ENCODE data around the gene EGFLAM. TPM values are rescaled to one million over a fixed set of nuclear protein-coding genes. Genes with fewer than 3 reads are reported as not detected.

EGFLAM gene
- total RNA-seq, 4 donors from 2014 or later = 21.8 to 194 (median 46.7) TPM

DNA sequence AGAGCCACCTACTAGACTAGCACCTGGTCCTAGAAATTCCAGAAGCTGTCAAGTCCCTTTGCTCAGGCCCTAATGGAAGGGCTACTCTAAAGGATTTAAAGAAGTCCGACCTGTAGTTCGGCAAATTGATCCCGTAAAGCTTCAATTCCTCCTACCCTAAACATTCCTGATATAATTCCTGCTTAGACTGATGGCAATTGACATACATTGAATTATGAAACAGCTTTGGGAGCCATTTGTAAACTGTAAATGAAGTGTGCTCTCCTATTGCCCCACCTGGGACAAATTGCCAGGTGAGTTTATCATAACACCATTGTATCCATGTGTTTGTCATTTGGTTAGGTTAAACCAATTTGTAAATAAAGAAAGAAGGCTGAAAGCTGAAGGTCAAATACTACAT is 104.4 kb downstream of the EGFLAM start:
- TF ChIP-seq, protein P1, sequence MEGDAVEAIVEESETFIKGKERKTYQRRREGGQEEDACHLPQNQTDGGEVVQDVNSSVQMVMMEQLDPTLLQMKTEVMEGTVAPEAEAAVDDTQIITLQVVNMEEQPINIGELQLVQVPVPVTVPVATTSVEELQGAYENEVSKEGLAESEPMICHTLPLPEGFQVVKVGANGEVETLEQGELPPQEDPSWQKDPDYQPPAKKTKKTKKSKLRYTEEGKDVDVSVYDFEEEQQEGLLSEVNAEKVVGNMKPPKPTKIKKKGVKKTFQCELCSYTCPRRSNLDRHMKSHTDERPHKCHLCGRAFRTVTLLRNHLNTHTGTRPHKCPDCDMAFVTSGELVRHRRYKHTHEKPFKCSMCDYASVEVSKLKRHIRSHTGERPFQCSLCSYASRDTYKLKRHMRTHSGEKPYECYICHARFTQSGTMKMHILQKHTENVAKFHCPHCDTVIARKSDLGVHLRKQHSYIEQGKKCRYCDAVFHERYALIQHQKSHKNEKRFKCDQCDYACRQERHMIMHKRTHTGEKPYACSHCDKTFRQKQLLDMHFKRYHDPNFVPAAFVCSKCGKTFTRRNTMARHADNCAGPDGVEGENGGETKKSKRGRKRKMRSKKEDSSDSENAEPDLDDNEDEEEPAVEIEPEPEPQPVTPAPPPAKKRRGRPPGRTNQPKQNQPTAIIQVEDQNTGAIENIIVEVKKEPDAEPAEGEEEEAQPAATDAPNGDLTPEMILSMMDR (IDR thresholded peaks at IDR 0.05; ENCODE audit: low read depth) = no peak

GRCh38 chr5:38364825-38365224 is 106.5 kb downstream of the EGFLAM start:
- TF ChIP-seq, protein P1 (IDR thresholded peaks at IDR 0.05; ENCODE audit: low read depth) = no peak

GRCh38 chr5:38367410-38367809 is 109.1 kb downstream of the EGFLAM start:
- TF ChIP-seq, protein P1 (IDR thresholded peaks at IDR 0.05; ENCODE audit: low read depth) = no peak

GRCh38 chr5:38367966-38368365 is 109.6 kb downstream of the EGFLAM start:
- TF ChIP-seq, protein P1 (IDR thresholded peaks at IDR 0.05; ENCODE audit: low read depth) = no peak

- TF ChIP-seq, protein P1 (IDR thresholded peaks at IDR 0.05; ENCODE audit: low read depth) = no peak
These were observed 111.3 kb downstream of the EGFLAM start for GRCh38 chr5:38369692-38370091.

- TF ChIP-seq, protein P1 (IDR thresholded peaks at IDR 0.05; ENCODE audit: low read depth) = no peak
These were observed 112.2 kb downstream of the EGFLAM start for GRCh38 chr5:38370358-38371100.

DNA sequence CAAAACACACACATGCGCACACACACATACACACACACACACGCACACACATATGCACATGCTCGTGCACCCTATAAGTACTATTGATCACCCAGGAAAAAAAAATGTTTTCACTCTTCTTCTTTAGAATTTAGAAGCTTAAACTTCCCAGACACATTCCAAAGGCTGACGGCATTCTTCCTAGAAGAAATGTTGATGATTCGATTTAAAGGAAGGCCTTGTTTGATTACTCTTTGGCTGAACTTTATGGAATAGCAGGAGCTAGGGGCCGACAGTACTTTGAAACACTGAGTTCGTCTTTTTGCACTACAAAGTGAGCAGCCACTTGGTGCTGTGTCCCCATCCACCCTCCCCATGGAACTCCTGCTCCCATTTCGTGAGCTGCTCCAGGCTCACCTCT is 113.2 kb downstream of the EGFLAM start:
- TF ChIP-seq, protein P1 (IDR thresholded peaks at IDR 0.05; ENCODE audit: low read depth) = no peak
